AG04449 (cell line): ENCODE data around the gene TMEM255B.

ENCODE experiments used
- CTCF ChIA-PET: fragments of 350-600 bp; formaldehyde crosslinking; extraction: SDS; loops from one replicate; lab custom pipeline; 2021; ENCODE audit warnings: antibody characterized with exemption; lab: Yijun Ruan, JAX
- POLR2A ChIA-PET: fragments of 400-600, 350-600 bp; formaldehyde crosslinking; extraction: SDS; loops from one replicate; lab custom pipeline; 2020; ENCODE audit warnings: antibody characterized with exemption, inconsistent platforms; lab: Yijun Ruan, JAX
- DNase-seq: peaks from one replicate; pipeline ENCODE4 v3.0.0-alpha.2; 2010; ENCODE audit warnings: low read depth, low spot score
- H3K4me3 ChIP-seq: 2 replicates; pipeline ENCODE4 v1.5.1; 2011; ENCODE audit warnings: low read depth, mild to moderate bottlenecking, control low read depth, low read length
- TF ChIP-seq, protein P1 (sequence below): IDR thresholded peaks from one replicate; pipeline ENCODE4 v1.5.1; 2011; ENCODE audit warnings: mild to moderate bottlenecking, moderate library complexity, low read length, control low read depth, inconsistent platforms; ENCODE audit not compliant: insufficient read depth; ENCODE audit errors: missing control alignments

TMEM255B gene

DNA sequence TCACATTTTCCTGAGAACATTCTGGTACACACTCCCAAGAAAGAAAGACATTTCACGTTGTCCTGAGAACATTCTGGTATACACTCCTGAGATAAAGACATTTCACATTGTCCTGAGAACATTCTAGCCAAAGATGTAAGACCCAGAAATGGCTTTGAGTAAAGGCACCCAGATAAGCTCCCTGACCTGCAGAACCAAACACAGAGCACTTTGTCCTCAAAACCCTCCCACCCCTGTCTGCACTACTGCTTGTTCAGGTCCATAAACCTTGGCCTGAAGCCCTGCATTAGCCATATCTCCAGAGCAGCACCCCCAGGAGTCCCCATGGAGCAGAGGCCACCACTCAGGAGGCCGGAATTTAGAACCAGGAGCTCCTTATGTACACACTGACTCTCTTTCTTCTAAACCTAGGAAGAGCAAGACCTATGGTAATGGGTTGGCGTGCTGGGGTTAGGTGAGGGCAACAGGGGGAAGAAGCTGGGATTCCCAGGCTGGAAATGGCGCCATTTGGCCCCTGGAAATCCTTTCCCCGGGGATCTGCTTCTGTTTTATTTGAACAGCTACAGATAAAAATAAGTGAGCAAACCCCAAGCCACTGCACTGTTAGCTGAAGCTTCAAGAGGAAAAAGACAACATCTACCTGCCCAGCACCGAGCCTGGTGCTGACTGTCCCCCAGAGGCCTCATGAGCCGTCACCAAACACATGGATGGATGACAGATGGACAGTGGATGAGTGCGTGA lies 91.1 kb downstream of the TMEM255B start:
- ChIA-PET CTCF (interaction anchor here (0.7 to 2.2 kb wide), 3 partner anchors 9 to 19 kb away, joined by 3 to 6 read pairs (median 4); no protein-coding TSS in a partner anchor), POLR2A (interaction anchor here (1.4 kb wide), 1 partner anchor 9 kb away, joined by 3 read pairs; no protein-coding TSS in a partner anchor)
- H3K4me3 ChIP-seq = no peak overlapping the region
- DNase-seq = no peak
- TF ChIP-seq, protein P1, sequence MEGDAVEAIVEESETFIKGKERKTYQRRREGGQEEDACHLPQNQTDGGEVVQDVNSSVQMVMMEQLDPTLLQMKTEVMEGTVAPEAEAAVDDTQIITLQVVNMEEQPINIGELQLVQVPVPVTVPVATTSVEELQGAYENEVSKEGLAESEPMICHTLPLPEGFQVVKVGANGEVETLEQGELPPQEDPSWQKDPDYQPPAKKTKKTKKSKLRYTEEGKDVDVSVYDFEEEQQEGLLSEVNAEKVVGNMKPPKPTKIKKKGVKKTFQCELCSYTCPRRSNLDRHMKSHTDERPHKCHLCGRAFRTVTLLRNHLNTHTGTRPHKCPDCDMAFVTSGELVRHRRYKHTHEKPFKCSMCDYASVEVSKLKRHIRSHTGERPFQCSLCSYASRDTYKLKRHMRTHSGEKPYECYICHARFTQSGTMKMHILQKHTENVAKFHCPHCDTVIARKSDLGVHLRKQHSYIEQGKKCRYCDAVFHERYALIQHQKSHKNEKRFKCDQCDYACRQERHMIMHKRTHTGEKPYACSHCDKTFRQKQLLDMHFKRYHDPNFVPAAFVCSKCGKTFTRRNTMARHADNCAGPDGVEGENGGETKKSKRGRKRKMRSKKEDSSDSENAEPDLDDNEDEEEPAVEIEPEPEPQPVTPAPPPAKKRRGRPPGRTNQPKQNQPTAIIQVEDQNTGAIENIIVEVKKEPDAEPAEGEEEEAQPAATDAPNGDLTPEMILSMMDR = no peak

DNA sequence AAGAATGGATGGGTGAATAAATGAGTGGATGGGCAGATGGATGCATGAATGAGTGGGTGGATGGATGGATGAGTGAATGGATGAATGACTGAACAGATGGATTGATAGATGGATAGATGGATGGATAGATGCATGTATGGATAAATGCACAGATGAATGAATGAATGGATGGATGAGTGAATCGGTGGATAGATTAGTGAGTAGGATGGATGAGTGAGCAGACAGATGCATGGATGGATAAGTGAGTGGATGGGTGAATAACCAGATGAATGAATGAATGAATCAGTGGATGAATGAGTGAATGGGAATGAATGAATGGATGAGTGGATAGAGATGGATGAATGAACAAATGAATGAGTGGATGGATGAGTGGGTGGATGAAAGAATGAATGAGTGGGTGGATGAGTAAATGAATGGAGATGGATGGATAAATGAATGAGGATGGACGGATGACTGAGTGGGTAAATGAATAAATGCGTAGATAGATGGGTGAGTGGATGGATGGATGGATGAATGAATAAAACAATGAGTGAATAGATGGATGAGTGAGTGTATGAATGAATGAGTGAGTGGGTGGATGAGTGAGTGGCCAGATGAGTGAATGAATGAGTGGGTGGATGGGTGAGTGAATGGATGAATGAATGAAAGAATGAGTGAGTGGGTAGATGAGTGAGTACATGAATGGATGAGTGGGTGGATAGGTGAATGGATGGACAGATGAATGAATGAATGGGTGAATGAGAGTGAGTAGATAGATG lies 91.9 kb downstream of the TMEM255B start:
- CTCF ChIA-PET = interaction anchor here (0.7 to 2.2 kb wide), 2 partner anchors 12 to 18 kb away, joined by 3 to 6 read pairs; no protein-coding TSS in a partner anchor
- H3K4me3 ChIP-seq = no peak overlapping the region
- DNase-seq = no peak
- POLR2A ChIA-PET = interaction anchor here (1.4 kb wide), 1 partner anchor 10 kb away, joined by 3 read pairs; no protein-coding TSS in a partner anchor
- TF ChIP-seq, protein P1 = no peak

DNA sequence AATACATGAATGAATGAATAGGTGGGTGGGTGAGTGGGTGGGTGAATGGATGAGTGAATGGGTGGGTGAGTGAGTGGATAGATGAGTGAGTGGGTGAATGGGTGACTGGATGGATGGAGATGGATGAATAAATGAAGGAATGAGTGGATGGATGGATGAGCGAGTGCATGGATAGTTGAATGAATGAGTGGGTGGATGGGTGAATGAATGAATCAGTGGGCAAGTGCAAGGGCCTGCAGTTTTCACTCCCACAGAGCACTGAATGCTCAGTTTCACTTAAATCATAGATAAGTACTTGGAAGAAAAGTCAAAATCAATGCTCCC lies 92.4 kb downstream of the TMEM255B start:
- no peak for DNase-seq
- POLR2A ChIA-PET = no interaction called here

DNA sequence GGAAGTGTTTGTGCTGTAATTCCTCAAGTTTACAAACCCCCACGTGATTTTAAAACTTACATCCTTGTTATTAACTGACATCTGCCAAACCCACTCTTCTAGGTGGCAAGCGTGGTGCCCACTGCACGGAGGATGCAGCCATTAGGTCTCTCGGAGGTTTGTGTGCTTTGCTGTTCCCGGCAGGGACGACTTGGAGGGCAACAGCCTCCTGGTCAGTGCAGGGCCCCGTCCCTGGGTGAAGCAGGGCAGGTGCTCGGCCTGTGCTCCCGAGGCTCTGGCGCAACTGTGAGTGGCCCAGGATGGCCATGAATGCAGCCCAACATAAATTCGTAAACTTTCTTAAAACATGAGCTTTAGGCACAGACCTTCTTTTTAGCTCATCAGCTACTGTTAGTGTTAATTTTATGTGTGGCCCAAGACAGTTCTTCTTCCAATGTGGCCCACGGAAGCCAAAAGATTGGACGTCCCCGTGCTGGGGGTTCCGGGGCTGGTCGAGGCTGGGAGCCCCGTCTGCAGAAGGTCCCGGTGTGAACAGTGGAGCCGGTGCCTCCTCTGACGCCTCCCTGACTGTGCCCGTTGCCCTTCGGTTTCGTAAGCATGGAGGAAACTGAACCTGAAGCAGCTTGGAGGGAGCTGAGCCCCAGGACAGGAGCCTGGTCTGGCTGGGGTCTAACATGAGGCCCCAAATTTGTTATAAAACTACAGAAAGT lies 93.0 kb downstream of the TMEM255B start:
- TF ChIP-seq, protein P1 = no peak
- CTCF ChIA-PET = interaction anchor here (0.9 kb wide), 1 partner anchor 10 kb away, joined by 3 read pairs; no protein-coding TSS in a partner anchor
- DNase-seq = no peak

More for the DNA sequence above, 92.4 kb downstream of the TMEM255B start:
- no peak overlapping the region for H3K4me3 ChIP-seq
- CTCF ChIA-PET = no interaction called here
- TF ChIP-seq, protein P1 = no peak

DNA sequence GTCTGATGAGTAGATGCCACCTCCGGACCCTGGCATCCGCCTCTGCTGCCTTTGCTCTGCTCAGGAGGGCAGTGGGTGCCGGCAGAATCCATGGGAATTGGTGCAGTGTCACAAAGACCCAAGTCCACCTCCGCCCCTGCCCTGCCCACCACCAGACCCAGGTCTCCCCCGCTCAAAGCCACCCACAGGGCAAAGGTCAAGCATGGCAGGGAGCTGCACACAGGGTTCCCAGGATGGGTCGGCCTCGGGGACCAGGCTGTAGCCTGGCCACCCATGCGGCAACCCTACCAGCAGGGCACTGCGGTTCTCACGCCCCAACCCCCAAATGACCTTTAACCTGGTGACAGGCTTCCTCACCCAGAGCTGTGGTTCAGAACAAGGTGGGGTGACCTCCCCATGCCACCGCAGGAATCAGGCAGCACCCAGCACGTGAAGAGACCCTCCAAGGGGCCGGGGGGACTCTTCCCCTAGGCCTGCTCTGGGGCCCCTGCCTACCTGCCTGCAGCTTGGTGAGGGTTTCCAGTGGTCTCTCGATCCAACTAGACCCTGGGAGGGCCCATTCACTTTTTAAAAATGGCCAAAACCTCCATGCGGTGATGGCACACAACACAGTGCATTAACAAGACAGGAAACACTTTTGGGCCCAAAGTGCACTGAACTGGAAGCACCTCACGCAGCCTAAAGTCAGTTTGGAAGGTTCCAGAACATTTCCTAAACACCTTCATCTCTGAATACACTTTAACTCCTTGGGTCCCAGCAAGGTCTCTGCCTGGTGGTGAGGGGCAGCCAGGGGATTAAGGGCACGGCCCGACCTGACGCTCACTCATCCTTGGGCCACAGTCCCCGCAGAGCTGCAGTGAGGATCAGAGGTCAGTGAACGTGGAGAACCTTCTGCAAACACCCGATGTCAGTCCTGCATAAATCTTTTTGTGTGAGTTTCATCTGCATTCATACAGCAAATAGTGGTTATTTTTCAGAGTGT lies 93.8 kb downstream of the TMEM255B start:
- DNase-seq = no peak
- CTCF ChIA-PET = interaction anchor here (0.9 to 1.1 kb wide), 3 partner anchors 9 to 80 kb away, joined by 3 to 4 read pairs (median 3); no protein-coding TSS in a partner anchor
- POLR2A ChIA-PET = interaction anchor here (0.6 kb wide), 1 partner anchor 42 kb away, joined by 3 read pairs; no protein-coding TSS in a partner anchor
- TF ChIP-seq, protein P1 = no peak
- H3K4me3 ChIP-seq = no peak overlapping the region

More for the DNA sequence above, 93.0 kb downstream of the TMEM255B start:
- H3K4me3 ChIP-seq = no peak overlapping the region
- POLR2A ChIA-PET = interaction anchor here (0.6 to 0.7 kb wide), 2 partner anchors 43 to 74 kb away, joined by 3 read pairs; no protein-coding TSS in a partner anchor
